GM21360 (cell line): ENCODE results near the gene ORMDL3.

Source experiments
- ATAC-seq: cut with Tn5 transposase; IDR thresholded peaks from one replicate; pipeline ENCODE4 v1.9.1; 2021; ENCODE audit warnings: mild to moderate bottlenecking, moderate library complexity; ENCODE audit not compliant: unreplicated experiment

Gene ORMDL3, protein sequence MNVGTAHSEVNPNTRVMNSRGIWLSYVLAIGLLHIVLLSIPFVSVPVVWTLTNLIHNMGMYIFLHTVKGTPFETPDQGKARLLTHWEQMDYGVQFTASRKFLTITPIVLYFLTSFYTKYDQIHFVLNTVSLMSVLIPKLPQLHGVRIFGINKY

DNA sequence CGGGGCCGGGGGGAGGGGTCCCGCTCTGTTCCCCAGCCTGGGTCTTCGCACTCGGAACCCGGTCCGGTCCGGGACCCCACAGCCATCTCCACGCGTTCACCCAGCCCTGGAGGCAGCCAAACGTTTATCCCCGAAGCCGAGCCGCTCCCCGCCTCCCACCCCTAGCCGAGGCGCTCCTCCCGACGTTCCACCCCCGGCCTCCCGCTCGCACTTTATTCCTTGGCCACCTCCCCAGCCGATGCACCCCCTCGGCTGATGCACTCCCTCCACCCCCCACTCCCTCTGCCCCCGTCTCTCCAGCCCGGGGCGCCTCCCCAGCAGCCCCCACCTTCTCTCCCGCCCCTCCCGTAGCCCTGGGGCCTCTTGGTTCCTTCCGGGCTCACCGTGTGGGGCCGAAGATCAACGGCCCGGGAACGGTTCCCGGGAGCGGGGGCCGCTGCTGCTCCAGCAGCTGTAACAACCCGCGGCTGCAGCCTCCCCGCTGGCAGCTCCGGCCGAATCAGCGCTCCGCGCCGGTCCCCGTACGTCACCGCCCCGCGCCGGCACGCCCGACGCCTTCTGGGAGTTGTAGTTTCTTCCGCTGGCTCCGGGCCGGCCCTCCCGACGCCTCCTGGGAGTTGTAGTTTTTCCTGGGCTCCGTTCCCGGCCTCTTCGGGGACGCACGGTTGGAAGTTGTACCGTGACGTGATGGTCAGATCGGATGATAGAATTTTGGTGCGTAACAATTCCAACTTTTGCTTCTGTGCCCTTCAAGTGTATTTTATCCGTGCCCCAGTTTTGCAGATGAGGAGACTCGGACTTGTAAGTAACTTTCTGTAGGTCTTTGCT lies at the start of gene ORMDL3, which contains the start of gene LRRC3C:
Gene ORMDL3, minus strand, starts transcription at position 501 of the 828 bp plus-strand sequence. CDS start 3,398 bp downstream, outside the sequence.
Gene LRRC3C, plus strand, starts transcription at position 632 of the 828 bp plus-strand sequence. CDS start 13,792 bp downstream, outside the sequence.
- ATAC-seq = peak; percentile 63

DNA sequence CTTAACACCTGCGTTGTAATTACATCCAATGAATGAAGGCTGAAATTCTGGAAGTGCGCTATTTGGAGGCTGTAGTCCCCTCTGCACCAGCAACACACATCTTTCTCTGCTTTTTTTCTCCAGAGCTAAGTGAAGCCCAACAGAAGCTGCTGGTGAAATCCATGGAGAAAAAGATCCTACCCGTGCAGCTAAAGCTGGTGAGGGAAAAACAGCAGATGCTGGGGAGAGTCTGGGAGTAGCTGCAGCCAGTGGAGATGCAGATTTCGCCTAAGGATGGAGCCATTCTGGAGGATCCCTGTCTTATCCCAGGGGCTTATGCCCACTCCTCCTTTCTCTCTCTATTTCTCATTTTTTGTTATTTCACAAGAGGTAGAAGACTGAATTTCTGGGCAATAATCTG lies 48.4 kb upstream of the ORMDL3 start:
- no peak for ATAC-seq

DNA sequence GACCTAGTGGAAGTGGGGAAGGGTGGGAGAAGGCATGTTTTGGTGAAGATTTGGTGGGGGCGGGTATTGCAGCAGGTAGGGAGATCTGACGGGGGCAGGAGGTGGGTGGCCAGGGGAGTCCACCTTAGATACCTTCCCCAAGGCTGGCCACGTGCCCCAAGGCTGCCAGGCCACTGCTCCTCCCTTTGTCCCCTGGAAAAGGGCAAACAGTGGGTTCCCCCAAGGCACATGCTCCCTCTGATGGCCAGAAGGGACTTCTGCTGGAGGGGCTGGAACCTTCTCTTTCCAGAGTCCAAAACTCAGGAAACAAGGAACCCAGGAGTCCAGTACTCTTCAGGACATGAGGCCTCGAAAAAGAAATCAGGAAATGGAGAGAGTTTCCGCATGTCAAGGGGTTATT lies 47.0 kb upstream of the ORMDL3 start:
- no peak for ATAC-seq

DNA sequence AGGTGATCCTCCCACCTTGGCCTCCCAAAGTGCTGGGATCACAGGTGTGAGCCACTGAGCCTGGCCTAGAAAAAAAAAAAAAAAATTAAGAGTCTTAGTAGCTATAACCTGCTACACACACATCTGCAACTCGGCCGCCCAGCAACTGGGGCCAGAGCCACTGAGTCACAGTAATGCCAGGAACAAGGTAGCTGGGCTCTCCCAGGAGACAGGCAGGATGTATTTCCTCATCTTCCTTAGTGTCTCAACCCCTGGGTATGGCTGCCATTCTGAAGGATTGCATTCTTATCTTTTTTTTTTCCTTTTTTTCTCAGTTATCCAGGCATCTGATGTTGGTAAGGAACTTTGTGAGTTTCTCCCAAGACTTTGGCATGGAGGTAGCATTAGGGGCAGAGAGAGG lies 46.1 kb upstream of the ORMDL3 start:
- no peak for ATAC-seq

DNA sequence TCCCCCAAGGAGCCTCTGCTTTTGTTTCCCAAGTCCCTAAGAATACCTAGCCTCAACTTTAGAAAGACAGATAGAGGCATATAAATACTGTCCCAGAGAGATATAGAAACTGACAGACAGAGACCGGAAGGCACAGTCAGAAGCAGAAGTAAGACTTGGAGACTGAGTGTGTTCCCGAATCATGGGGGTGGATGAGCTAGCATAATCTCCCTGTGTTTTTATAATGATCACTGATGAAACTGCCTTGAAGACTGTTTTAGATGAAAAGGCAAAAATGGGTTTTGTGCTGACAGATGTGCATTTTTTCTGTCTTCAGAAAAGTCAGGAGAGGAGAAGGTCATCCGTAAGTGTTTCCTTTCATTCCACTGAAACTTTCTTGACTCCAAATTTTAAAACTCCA lies 44.9 kb upstream of the ORMDL3 start:
- no peak for ATAC-seq

DNA sequence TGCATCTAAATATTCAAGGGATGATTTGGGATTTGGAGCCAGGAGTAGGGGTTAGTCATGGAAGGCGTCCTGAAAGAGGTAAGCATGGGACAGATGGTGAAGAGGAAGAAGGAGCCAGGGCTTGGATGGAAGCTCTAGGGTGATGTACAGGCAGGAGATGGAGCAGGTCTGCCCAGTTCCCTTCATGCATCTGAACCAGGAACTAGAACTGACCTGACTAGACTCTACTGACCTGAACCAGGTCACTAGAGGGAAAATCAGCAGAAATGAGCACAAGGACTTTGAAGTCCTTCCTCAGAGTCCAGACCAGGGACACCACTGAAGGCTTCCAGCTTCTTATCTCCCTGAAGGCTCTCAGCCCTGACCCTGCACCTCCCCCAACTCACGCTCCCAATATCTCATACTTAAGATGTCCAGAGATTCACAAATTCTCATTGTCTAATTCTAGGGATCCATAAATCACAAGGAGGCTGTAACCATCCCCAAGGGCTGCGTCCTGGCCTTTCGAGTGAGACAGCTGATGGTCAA lies 43.7 kb upstream of the ORMDL3 start:
- ATAC-seq = no peak

DNA sequence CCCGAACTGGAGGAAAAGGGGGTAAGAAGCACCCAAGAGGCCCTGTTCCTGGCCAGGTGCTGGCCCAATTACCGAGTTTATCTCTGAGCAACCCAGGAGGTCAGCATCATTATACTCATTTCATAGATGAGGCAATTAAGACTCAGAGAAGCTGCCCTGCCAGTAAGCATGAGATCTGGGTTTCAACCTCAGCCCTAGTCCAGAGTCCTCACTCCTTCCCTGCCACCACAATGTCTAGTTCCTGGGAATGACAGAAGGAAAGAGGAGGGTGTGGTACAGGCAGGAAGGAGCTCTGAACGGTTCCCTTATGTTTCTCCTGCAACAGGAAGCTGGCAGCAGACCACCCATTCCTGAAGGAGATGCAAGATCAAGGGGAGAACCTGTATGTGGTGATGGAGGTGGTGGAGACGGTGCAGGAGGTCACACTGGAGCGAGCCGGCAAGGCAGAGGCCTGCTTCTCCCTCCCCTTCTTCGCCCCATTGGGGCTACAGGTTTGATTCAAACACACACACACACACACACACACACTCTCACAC lies 42.8 kb upstream of the ORMDL3 start:
- ATAC-seq = no peak

DNA sequence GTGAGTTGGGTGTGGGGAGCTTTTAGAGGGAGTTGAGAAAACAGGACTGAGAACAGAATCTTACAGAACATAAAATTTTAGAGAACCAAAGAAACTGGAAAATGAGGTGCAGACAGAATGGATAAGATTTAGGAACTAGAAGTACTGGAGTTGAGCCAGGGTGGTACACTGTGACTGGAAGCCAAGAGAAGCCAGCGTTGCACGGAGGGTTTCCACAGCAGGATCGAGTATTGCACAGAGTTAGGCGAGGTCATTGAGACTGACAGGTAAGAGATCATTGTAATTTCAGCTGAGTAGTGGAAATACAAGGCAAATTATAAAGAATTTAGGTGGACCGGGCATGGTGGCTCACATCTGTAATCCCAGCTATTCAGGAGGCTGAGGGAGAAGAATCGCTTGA lies 42.0 kb upstream of the ORMDL3 start:
- no peak for ATAC-seq

DNA sequence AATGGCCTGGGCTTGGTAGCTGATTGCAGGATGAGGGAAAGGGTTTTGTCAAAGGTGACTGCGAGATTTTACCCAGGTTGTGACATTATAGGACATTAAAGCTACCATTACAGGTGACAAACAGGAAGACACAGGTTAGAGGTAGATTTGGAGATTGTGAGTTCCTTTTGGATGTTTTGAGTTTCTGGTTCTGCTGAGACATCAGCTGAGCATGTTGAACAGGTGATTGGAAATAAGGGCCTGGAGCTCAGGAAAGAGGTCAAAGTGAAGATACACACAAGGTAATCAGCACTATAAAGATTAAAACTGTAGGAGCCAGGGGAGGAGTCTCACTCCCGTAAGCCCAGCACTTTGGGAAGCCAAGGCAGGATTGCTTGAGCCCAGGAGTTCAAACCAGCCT lies 41.4 kb upstream of the ORMDL3 start:
- ATAC-seq = no peak

DNA sequence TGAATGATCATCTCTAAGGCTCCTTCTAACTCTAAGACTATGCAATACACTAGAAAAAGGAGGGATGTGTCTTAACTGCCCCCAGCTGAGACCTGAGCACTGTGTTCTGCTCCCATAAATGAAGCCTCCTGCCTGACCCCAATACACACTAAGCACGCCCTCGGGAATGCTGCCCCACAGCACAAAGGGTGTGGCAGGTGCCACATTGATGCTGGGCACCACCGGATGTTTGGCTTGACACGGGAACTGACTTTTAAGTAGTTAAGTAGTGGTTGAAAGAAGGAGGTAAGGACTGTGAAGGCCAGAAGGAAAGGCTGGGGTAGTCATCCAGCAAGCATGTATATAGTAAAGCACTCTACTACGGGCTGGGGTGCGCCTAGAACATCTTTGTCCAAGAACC lies 39.4 kb upstream of the ORMDL3 start:
- no peak for ATAC-seq

DNA sequence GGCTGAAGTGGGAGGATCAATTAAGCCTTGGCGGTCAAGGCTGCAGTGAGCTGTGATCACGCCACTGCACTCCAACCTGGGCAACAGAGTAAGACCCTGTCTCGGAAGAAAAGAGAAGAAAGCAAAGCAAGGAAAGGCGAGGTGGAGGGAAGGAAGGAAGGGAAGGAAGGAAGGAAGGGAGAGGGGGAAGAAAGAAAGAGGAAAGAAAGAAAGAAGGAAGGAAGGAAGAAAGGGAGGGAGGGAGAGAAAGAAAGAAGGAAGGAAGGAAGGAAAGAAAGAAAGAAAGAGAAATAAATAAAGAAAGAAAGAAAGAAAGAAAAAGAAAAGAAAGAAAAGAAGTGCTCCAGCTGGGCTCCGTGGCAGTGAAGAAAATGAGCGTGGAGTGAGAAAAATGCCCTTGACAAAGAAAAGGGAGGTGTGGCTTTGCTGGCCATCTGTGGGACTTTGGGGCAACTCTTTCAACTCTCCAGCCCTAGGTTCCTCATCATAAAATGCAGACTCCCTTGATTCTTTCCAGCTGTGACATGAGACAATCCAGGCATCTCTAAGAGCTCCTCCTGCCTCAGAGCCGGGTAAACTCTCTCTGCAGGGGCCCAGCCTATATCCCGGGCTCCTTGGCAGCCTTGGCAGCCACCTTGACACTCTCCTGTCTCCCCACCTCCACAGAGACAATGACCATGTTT lies 37.8 kb upstream of the ORMDL3 start:
- no peak for ATAC-seq

DNA sequence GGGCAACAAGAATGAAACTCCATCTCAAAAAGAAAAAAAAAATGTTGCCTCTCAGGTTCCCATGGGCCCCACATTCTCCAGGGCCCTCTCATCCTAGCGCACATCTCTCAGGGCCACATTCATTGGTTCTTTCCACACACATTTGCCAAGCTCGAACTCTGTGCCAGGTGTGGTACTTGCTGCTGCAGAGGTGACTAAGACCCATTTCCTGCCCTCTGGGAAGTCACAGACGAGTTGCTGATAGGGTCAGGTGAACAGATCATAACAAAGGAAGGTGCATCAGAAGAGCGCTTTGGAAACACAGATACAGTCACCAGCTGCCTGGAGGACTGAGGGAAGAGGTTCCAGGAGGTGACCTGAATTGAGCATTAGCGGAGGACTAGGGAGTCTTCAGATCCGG lies 36.4 kb upstream of the ORMDL3 start:
- ATAC-seq = no peak

DNA sequence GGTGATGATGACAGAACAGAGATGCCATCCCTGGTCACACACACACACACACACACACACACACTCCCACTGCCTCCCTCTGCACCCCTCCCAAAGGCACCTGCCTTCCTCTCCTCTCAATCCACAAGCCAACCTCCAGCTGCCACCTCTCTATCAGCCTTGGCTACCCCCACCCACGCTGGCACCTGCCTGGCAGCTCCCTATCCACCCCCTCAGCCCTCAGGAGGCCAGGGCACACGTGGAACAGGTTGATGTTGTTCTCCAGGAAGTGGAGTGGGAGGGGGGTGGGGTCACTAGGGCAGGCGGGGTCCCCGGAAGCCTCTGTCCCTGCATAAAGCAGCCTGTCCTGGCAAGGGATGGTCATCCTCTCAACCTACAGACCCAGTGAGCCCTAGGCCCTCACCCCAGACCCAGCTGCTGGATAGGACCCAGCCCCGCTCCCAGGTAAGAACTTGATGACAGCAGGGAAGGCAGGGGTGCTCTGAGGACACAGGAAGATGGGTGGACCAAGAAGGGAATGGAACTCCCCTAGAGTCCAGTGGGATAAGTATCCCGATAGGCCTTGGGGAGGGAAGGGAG lies 35.3 kb upstream of the ORMDL3 start, which contains the start of gene GSDMA:
Gene GSDMA, plus strand, starts transcription at position 363 of the 579 bp plus-strand sequence. CDS start 2,684 bp downstream, outside the sequence.
- no peak for ATAC-seq

DNA sequence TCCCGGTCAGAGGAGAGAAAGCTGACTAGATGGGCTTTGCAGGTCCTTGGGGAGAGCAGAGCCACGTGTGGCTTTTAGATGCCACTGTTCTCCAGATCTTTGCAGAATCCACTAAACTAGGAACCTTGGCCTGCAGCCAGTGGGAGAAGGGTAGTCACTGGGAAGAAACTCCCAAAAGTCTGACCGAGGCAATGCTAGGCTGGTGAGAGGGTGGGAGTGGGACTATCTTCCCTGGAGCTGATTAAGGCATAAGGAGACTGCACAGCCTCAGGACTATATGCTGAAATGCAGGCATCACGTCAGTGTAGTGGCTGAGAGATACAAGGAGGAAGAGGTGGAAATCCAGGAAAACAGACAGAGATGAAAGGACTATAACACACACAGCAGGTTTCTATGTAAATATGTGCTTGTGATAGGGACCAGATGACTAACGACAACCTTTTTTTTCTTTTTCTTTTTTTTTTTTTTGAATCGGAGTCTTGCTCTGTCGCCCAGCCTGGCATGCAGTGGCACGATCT lies 33.2 kb upstream of the ORMDL3 start:
- ATAC-seq = no peak

DNA sequence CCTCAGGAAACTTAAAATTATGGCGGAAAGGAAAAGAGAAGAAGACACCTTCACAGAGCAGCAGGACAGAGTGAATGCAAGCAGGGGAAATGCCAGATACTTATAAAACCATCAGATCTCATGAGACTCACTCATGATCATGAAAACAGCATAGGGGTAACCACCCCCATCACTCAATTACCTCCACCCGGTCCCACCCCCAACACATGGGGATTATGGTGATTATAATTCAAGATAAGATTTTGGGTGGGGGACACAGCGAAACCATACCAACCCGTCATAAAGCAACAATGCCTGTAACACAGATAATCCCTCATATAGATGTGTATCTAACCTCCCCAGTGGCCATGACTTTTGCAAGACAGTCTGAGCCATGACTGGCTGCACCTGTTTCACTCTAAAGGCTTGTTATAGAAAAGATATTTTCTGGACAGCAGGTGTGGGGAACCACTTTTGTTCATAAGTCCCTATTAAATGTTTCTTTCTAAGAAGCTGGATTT lies 28.4 kb upstream of the ORMDL3 start:
- ATAC-seq = no peak

DNA sequence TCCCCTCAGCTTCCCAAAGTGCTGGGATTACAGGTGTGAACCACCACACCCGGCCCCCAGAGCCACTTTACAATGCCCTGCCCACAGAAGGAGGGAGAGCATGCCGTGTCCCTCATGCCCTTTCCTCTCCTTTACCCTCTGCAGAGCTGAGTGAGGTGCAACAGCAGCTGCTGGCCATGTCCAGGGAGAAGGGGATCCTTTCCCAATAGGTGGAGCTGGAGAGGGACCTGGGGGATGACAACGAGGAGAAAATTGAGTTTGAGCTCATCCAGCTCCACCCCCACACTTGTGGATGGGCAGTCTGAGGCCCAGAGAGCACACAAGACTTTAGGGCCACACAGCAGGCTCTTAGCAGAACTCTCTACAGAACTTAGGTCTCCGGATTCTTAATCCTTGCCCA lies 27.5 kb upstream of the ORMDL3 start:
- ATAC-seq = no peak

DNA sequence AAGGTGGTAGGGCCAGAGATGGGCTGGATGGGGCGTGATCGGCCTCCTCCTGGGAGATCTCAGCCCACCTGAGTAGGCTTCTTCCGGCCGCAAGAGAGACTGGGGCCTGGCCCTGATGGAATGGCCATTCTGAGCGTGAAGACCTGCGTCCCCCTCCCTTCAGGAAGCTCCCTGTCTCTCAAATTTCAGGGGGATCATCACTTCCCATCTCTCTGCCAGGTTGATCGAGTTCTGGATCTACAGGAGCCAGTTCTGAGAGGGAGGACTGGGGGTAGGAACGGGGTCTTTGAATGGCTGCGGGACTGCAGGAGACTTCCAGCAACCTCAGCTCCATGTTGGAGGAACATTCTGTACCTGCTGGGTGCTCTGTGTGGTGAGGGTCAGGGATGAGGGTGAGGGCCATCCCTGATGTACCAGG lies 26.1 kb upstream of the ORMDL3 start:
- ATAC-seq = no peak

DNA sequence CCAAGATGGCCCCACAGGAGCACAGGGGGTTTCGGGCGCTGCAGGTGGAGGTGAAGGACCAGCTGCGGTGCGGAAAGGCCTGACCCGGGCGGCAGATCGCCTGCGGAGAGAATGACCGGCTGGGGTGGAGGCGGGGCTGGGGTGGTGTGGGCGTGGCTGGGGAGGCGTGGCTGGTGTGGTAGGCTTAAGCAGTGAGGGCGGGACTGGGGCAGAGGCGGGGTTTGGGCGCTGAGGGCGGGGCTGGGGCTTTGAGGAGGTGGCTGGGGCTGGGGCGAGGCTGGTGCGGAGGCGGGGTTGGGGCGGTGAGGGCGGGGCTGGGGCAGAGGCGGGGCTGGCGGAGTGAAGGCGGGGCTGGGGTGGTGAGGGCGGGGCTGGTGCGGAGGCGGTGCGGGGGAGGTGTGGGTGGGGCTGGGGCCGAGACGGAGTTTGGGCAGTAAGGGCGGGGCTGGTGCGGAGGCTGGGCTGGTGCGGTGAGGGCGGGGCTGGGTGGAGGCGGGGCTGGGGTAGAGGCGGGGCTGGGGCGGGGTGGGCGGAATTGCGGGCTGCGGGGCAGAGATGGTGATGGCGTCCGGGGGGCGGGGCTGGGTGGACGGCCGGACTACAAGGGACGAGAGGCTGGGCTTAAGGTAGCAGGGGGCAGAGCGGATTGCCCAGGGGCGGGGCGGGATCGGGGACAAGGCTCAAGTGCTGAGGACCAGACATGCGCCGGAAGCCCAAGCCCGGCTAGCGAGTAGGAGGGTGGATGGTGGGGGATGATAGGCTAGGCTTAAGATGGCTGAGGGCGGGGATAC lies 25.5 kb upstream of the ORMDL3 start:
- peak; percentile 77 for ATAC-seq

DNA sequence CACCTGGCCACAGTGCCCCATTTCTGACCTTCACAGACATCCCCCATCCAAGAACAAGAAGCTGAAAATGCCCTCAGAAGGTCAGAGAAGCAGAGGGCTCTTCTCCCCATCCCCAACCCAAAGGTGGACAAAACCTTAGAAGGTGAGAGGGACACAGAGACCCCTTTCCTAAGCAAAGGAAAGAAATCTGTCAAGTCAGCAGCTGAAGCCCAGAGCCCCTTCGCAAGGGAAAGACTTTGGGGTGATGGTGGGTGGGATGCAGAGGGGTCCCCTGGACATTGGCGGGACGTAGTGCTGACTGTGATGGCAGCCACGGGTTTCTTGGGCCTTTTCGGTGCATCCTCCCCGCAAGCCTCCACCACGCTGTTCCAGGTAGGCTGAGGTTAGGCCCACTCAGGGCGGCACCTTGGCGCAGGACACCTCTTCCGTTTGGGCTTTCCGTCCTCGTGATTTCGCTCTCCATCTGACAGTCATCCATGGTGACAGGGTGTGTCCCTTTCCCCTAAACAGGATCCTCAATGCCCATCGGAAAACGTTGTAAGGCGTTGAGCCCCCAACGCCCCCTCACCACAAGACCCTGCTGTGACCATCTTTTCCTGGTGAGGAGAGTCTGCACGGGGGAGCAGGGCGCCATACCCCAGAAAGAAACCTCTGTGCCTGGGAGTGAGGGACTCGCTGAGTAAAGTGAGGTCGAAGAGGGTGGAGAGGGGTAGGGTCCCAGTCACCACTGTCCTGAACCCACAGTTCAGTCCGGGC lies 24.7 kb upstream of the ORMDL3 start:
- ATAC-seq = peak; percentile 6
